GM20000 (cell line): ENCODE measurements around the gene ATP6V1G2.
A peak's percentile ranks its signal among the peaks of the same experiment; 100 is the strongest.
"Not testable (repeated sequence)": the region's sequence is repeated elsewhere in the genome, so short reads cannot be mapped to it uniquely, and the experiment has no call there.

Experiments used
- DNase-seq: peaks from one replicate; pipeline ENCODE4 v3.0.0; 2012; ENCODE audit warnings: low spot score
- TF ChIP-seq, protein P1 (sequence below): IDR thresholded peaks from 2 replicates; pipeline ENCODE4 v1.5.1; 2012; ENCODE audit warnings: mild to moderate bottlenecking, control low read depth; ENCODE audit errors: extremely low read depth, missing control alignments

The ATP6V1G2 gene

DNA sequence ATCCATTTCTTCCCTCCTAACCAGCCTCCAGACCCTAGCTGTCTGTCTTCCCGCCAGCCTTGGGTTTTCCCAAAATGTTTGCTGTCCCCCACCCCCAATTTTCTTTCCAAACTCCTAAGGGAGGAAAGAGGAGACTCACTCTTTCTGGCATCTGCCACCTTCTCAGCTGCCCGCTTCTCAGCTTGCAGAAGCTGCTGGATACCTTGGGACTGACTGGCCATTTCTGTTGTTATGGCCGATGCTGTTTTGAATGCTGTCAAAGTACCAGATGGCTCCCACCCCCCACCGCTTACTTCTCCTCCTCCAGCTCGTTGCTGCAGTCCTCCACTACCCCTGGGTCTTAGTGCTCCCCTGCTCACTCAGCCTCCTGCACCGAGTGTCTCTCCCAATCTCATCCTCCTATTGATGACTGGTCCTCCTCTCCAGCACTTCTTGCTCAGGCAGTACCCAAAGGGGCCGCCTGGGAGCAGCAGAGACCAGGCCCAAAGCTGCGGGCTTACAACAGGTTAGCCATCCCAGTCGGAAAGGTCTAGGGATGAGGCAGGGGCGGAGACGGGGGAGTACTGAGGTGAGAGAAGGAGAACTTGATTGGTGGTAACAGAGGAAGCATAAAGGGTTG, at the start of gene ATP6V1G2:
TSS of gene ATP6V1G2 (minus strand) at position 270 of the 619 bp plus-strand sequence. CDS start at position 221, 49 bp downstream.
- DNase-seq, result peak; percentile 72
- TF ChIP-seq, protein P1, sequence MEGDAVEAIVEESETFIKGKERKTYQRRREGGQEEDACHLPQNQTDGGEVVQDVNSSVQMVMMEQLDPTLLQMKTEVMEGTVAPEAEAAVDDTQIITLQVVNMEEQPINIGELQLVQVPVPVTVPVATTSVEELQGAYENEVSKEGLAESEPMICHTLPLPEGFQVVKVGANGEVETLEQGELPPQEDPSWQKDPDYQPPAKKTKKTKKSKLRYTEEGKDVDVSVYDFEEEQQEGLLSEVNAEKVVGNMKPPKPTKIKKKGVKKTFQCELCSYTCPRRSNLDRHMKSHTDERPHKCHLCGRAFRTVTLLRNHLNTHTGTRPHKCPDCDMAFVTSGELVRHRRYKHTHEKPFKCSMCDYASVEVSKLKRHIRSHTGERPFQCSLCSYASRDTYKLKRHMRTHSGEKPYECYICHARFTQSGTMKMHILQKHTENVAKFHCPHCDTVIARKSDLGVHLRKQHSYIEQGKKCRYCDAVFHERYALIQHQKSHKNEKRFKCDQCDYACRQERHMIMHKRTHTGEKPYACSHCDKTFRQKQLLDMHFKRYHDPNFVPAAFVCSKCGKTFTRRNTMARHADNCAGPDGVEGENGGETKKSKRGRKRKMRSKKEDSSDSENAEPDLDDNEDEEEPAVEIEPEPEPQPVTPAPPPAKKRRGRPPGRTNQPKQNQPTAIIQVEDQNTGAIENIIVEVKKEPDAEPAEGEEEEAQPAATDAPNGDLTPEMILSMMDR, result peak; percentile 98

DNA sequence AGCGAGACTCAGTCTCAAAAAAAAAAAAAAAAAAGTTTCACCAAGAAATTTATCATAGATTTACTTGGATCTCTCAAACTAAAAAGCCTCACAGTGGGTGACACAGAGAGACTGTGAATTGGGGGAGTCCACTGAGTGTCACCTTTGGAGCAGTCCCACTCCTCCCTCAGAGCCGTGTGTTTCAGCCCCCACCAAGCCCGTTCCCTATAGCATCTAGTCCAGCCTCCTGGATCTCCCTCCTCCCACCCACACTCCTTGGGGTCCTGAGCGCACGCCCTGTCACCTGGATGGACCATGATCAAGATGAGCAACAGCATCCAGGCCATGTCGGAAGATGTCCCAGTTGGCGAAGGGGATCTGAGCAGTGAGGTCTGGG, 46.0 kb upstream of the ATP6V1G2 start:
- TF ChIP-seq, protein P1, result no peak

DNA sequence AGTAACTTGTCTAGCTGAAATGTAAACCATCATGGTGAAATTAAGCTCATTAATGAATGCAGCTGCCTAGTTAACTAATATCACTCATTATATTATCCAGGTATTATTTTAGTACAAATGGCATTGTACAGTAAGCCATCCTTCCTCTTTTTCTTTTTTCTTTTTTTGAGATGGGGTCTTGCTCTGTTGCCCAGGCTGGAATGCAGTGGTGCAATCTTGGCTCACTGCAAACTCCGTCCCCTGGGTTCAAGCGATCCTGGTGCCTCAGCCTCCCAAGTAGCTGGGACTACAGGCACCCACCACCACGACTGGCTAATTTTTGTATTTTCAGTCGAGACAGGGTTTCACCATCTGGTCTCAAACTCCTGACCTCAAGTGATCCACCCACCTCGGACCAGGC, 44.3 kb upstream of the ATP6V1G2 start:
- not testable (repeated sequence) for DNase-seq

More for the DNA sequence above, 46.0 kb upstream of the ATP6V1G2 start:
- no peak for DNase-seq

DNA sequence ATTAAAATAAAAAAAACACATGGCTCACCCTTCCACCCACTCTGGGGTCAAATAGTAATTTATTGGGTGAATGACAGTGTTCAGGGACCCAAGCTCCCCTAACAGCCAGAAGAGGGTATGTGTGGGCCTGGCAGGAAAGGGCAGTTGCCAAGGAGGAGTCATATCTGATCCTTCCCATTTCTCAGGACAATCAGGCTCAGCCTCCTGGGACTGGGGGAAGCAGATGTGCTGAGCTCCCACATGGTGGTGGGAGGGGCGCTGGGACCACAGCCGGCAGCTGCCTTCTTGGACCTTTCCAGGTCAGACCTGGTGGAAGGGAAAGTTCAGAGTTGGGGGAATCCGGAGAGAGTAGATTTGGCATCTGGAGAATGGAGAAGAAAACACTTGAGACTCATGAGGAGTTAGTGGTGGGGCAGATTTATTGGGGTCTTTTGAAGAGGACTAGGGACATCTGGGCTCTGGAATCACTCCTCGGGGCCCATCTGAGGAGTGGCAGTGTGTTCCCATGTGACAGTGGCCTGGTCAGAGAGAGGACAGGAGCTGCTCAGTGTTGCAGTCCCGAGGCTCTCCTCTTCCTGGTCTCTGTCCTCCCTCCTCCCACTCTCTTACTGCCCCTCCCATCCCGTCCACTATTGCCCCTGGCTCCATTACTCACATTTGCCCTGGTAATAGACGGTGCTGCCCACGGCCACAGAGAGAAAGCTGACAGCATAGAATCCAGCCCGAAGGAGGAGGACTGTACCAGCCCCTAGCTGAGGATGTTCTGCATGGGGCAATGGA, 42.7 kb upstream of the ATP6V1G2 start:
- DNase-seq, result no peak

DNA sequence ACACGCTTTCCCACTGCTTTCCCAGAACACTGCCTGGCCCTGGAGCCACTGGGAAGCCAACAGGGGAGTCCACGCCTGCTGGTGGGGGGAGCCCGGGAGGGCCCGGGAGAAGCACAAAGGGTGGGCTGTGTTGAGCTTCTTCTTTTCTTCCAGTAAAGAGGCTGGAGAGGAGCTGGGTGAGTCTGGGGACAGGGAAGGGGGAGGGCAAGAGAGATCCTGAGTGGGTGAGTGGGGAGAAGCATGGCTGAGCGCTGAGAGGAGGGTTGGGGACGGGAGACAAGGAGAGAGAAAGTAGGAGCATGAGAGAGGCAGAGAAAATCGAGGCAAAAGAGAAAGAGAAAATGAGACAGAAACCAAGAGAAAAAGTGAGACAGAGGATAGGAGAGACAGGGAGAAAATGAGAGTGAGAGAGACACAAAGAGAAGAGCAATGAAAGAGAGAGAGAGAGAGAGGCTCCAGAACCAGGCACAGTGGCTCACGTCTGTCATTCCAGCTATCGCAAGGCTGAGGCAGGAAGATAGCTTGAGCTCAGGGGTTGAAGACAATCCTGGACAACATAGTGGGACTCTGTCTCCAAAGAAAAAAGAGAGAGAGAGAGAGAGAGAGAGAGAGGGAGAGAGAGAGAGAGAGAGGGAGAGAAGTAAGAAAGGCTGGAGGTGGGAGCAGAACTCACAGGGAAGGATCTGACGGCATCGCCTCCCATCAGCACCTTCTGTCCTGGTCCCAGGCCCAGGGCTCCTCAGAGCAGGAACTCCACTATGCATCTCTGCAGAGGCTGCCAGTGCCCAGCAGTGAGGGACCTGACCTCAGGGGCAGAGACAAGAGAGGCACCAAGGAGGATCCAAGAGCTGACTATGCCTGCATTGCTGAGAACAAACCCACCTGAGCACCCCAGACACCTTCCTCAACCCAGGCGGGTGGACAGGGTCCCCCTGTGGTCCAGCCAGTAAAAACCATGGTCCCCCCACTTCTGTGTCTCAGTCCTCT, 41.7 kb upstream of the ATP6V1G2 start:
- TF ChIP-seq, protein P1, result no peak
- peak; percentile 44 for DNase-seq

More for the DNA sequence above, 42.7 kb upstream of the ATP6V1G2 start:
- TF ChIP-seq, protein P1, result no peak

DNA sequence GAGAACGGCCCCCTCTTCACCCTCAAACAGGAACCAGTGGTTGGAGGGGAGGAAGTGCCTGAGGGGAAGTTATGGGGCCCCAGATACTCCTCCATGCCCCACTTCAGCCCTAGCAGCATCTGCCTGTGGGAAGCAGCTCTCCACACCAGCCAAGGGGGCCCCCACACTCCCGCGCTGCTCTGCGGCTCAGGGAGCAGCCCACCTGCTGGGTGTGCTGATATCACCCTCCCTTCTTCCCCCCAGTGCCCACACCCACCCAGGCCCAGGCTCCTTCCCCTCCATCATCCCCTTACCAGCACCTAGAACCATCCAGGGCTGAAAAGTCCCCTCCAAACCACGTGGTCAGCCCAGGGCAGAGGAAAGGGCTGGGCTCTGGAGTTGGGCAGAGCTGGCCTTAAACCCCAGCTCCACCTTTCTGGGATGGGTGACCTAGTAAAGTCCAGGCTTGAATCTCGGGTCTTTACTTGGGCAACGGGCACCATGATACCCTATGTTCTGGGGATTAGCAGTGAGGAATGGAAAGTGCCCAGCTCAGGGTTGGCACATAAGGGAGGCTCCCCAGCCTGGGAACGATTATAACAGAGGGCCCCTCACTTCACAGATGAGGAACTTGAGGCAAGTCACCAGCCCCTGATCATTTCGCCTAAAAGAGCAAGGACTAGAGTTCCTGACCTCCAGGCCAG, 40.3 kb upstream of the ATP6V1G2 start:
- TF ChIP-seq, protein P1, result no peak
- peak; percentile 27 for DNase-seq

DNA sequence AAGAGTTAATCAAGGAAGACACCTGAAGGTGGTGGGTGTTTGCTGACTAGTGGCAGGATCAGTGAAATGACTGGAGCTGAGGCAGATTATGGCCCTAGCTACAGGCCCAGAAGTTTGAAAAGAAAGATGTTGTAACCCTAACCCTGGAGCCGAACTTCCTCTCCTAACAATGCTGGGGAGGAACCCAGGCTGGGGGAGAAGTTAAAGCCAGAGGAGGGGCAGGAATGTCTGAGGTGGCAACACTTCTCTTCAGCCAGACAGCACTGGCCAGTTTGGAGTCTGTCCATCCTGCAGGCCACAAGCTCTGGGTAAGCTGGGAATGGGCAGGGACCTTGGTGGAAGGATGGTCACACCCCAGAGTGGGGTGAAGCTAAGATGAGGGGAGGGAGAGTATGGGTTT, 39.6 kb upstream of the ATP6V1G2 start, which contains the start of gene LST1:
TSS of gene LST1 (plus strand) at position 270 of the 400 bp plus-strand sequence. CDS start 1,023 bp downstream, outside the sequence.
- no peak for DNase-seq

More for the DNA sequence above, 39.6 kb upstream of the ATP6V1G2 start, which contains the start of gene LST1:
- TF ChIP-seq, protein P1, result no peak
